Neural progenitor cell (in vitro differentiated cells): ENCODE results near the gene TCF7. TPM values are rescaled to one million over a fixed set of nuclear protein-coding genes. Genes with fewer than 3 reads are reported as not detected.
A peak's percentile ranks its signal among the peaks of the same experiment; 100 is the strongest.

Experiments
- DNase-seq: peaks from one replicate; pipeline ENCODE4 v3.0.0-alpha.2; 2016; ENCODE audit warnings: low spot score
- H2AFZ ChIP-seq: fragments of 200-600 bp; sonication (generic); replicated peaks from 2 replicates; pipeline ENCODE4 v1.6.1; 2016; ENCODE audit warnings: antibody characterized with exemption
- H3F3A ChIP-seq: fragments of 200-600 bp; sonication (generic); 2 replicates; pipeline ENCODE4 v1.6.1; 2016; ENCODE audit warnings: antibody characterized with exemption, low read depth
- H3K27ac ChIP-seq: fragments of 200-600 bp; sonication (generic); 2 replicates; pipeline ENCODE4 v1.5.1; 2016; ENCODE audit warnings: mild to moderate bottlenecking
- H3K27me3 ChIP-seq: fragments of 200-600 bp; sonication (generic); 2 replicates; pipeline ENCODE4 v1.6.1; 2016; ENCODE audit warnings: mild to moderate bottlenecking, moderate library complexity
- H3K36me3 ChIP-seq: fragments of 200-600 bp; sonication (generic); 2 replicates; pipeline ENCODE4 v1.5.1; 2016
- H3K4me1 ChIP-seq: fragments of 200-600 bp; sonication (generic); 2 replicates; pipeline ENCODE4 v1.6.1; 2016; ENCODE audit warnings: mixed run types
- H3K4me2 ChIP-seq: fragments of 200-600 bp; sonication (generic); 2 replicates; pipeline ENCODE4 v1.6.1; 2016
- H3K4me3 ChIP-seq: fragments of 200-600 bp; sonication (generic); 2 replicates; pipeline ENCODE4 v1.5.1; 2016
- H3K79me2 ChIP-seq: fragments of 200-600 bp; sonication (generic); 2 replicates; pipeline ENCODE4 v1.6.1; 2016; ENCODE audit warnings: low read depth
- H3K9ac ChIP-seq: fragments of 200-600 bp; sonication (generic); 2 replicates; pipeline ENCODE4 v1.6.1; 2016
- H3K9me3 ChIP-seq: fragments of 200-600 bp; sonication (generic); 2 replicates; pipeline ENCODE4 v1.5.1; 2016; ENCODE audit warnings: low read depth
- H4K20me1 ChIP-seq: fragments of 200-600 bp; sonication (generic); 2 replicates; pipeline ENCODE4 v1.6.1; 2016; ENCODE audit warnings: low read depth
- H3K27ac Mint-ChIP-seq: 3 replicates; pipeline ENCODE4 v1.8.0; 2021; ENCODE audit warnings: mixed read lengths
- H3K27me3 Mint-ChIP-seq: 2 replicates; pipeline ENCODE4 v1.8.0; 2022; ENCODE audit warnings: low read depth, mild to moderate bottlenecking, inconsistent platforms, moderate library complexity, mixed read lengths; ENCODE audit not compliant: insufficient read depth
- H3K36me3 Mint-ChIP-seq: 3 replicates; pipeline ENCODE4 v1.8.0; 2021; ENCODE audit warnings: mixed read lengths
- H3K4me1 Mint-ChIP-seq: 3 replicates; pipeline ENCODE4 v1.8.0; 2021; ENCODE audit warnings: mixed read lengths
- H3K4me3 Mint-ChIP-seq: 3 replicates; pipeline ENCODE4 v1.8.0; 2021; ENCODE audit warnings: mild to moderate bottlenecking, moderate library complexity, mixed read lengths
- H3K9me3 Mint-ChIP-seq: 3 replicates; pipeline ENCODE4 v1.8.0; 2020; ENCODE audit warnings: mixed read lengths
- EZH2 ChIP-seq: fragments of 200-600 bp; sonication (generic); IDR thresholded peaks from 2 replicates; pipeline ENCODE4 v1.6.1; 2017; ENCODE audit warnings: antibody characterized with exemption, mild to moderate bottlenecking, moderate library complexity
- EZH2phosphoT487 ChIP-seq: fragments of 200-600 bp; sonication (generic); IDR thresholded peaks from 2 replicates; pipeline ENCODE4 v1.6.1; 2017; ENCODE audit warnings: antibody characterized with exemption
- total RNA-seq: library from RNA; depleted of rRNA; stranded (reverse); fragments of >200 nt; gene quantifications from 2 replicates; pipeline ENCODE4 v1.2.3, GENCODE V29; 2015; ENCODE audit warnings: low replicate concordance
- TF ChIP-seq, protein P1 (sequence below): fragments of 200-600 bp; sonication (generic); IDR thresholded peaks from 2 replicates; pipeline ENCODE4 v1.5.1; 2017; ENCODE audit warnings: antibody characterized with exemption, mild to moderate bottlenecking

Gene TCF7
- total RNA-seq, 1 donor from 2014 or later: 0.73 TPM

DNA sequence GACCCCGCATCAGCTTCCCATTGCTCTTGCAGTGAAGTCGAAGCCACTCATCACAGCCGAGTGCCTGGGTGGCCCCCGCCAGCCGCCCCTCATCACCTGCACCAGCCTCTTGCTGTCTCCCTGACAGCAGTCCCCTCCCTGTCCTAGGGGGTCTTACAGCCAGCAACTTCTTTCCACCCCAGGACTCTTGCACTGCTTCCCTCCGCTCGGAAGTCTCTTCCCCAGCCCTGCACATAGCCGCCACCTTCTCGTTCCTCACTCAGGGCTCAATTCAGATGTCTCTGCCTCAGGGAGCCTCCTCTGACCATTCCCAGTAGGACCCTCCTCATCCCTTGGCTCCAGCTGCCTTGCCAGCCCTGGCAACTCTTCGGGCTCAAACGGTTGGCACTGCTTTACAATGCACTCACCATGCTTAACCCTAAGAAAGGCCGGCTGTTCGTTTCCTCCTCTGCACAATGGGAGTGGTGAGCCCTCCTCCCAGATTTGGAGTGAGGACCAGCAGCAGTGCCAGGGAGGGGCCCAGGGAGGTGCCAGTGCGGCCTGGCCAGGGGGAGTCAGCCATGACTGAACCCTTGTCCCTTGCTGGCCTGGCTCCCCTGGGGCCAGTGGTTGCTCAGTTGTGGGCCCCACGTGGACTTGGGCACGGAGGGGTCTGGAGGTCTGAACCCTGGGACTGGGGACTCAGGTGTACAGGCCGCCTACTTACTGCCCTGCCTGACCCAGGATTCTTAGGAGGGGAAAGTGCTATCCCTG, 6.1 kb downstream of the TCF7 start:
- Mint-ChIP-seq H3K27me3 (peaks cover 4% of the 10 kb centered on the region), H3K27ac (no peak overlapping the region), H3K4me3 (no peak overlapping the region), H3K9me3 (no peaks in the 10 kb centered on the region), H3K36me3 (peaks cover 20% of the 10 kb centered on the region), H3K4me1 (peaks cover 3% of the 10 kb centered on the region)
- H3K4me3 ChIP-seq: no peak overlapping the region
- peaks cover 8% of the 10 kb centered on the region for H3F3A ChIP-seq
- H3K27ac ChIP-seq: no peak overlapping the region
- no peak overlapping the region for H3K9ac ChIP-seq
- no peaks in the 10 kb centered on the region for H3K36me3 ChIP-seq
- no peaks in the 10 kb centered on the region for H3K9me3 ChIP-seq
- H2AFZ ChIP-seq: no peak overlapping the region
- no peak for DNase-seq
- peaks cover 35% of the 10 kb centered on the region for H4K20me1 ChIP-seq
- H3K4me1 ChIP-seq: peaks cover 2% of the 10 kb centered on the region
- TF ChIP-seq EZH2: no peak
- TF ChIP-seq EZH2phosphoT487: no peak
- TF ChIP-seq, protein P1, sequence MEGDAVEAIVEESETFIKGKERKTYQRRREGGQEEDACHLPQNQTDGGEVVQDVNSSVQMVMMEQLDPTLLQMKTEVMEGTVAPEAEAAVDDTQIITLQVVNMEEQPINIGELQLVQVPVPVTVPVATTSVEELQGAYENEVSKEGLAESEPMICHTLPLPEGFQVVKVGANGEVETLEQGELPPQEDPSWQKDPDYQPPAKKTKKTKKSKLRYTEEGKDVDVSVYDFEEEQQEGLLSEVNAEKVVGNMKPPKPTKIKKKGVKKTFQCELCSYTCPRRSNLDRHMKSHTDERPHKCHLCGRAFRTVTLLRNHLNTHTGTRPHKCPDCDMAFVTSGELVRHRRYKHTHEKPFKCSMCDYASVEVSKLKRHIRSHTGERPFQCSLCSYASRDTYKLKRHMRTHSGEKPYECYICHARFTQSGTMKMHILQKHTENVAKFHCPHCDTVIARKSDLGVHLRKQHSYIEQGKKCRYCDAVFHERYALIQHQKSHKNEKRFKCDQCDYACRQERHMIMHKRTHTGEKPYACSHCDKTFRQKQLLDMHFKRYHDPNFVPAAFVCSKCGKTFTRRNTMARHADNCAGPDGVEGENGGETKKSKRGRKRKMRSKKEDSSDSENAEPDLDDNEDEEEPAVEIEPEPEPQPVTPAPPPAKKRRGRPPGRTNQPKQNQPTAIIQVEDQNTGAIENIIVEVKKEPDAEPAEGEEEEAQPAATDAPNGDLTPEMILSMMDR: no peak
- no peak overlapping the region for H3K4me2 ChIP-seq
- H3K27me3 ChIP-seq: peaks cover 13% of the 10 kb centered on the region
- no peaks in the 10 kb centered on the region for H3K79me2 ChIP-seq

DNA sequence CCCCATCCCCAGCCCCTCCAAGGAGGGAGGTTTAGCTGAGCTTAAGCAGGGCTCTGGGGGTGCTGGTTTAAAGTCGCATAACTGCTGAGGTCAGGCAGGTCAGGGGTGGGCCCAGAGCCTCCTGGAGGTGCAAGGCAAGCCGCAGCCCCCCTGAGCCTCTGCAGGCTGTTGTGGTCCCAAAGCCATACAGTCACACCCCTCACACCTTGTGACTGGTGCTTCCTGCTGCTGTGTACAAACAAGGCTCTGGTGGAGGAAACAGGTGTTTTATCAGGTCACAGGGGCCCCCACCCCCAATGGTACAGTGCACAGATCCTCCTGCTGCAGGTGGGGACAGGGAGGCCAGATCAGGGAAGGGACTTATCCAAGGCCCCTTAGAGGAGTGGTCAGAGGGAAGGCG, 8.0 kb downstream of the TCF7 start:
- no peak overlapping the region for H3K4me3 Mint-ChIP-seq
- DNase-seq: no peak
- peaks cover 16% of the 10 kb centered on the region for H3K36me3 Mint-ChIP-seq
- Histone ChIP-seq H3F3A (no peaks in the 10 kb centered on the region), H3K4me3 (no peak overlapping the region), H3K27me3 (no peaks in the 10 kb centered on the region), H3K27ac (no peak overlapping the region), H3K36me3 (no peaks in the 10 kb centered on the region), H4K20me1 (peaks cover 24% of the 10 kb centered on the region), H3K9me3 (no peaks in the 10 kb centered on the region), H3K4me1 (no peaks in the 10 kb centered on the region), H3K79me2 (no peaks in the 10 kb centered on the region), H2AFZ (no peak overlapping the region), H3K4me2 (no peak overlapping the region), H3K9ac (no peak overlapping the region)
- no peaks in the 10 kb centered on the region for H3K9me3 Mint-ChIP-seq
- no peaks in the 10 kb centered on the region for H3K4me1 Mint-ChIP-seq
- H3K27ac Mint-ChIP-seq: no peak overlapping the region
- H3K27me3 Mint-ChIP-seq: peaks cover 7% of the 10 kb centered on the region
- TF ChIP-seq, protein P1: no peak
- TF ChIP-seq EZH2: no peak
- TF ChIP-seq EZH2phosphoT487: no peak

DNA sequence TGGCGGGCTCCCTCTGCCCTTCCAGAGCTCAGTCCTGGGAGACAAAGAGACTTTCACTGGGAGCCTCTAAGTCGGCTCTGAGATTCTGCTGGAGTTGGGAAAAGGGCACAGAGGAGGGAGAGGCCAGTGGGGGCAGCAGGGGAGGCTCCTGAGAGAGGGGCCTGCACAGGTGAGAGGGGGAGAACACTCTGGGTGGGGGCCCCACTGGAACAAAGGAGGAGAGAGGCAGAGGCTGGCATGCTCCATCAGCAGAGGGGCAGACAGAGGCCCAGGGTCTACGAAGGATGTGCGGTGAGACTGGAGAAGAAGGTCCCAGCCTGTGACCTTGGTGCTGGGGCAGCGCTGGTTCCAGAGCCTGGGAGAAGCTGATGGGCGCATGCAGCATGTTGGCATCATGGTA, 8.9 kb downstream of the TCF7 start:
- no peak overlapping the region for H3K27ac Mint-ChIP-seq
- H3K79me2 ChIP-seq: no peaks in the 10 kb centered on the region
- H3K9me3 ChIP-seq: no peaks in the 10 kb centered on the region
- H3K36me3 ChIP-seq: no peaks in the 10 kb centered on the region
- no peaks in the 10 kb centered on the region for H3K4me1 ChIP-seq
- TF ChIP-seq EZH2: no peak
- no peak for TF ChIP-seq EZH2phosphoT487
- TF ChIP-seq, protein P1: no peak
- no peaks in the 10 kb centered on the region for H3K9me3 Mint-ChIP-seq
- H3K27ac ChIP-seq: no peak overlapping the region
- no peak overlapping the region for H3K4me2 ChIP-seq
- peaks cover 7% of the 10 kb centered on the region for H3K27me3 Mint-ChIP-seq
- H3K9ac ChIP-seq: no peak overlapping the region
- H3K27me3 ChIP-seq: no peaks in the 10 kb centered on the region
- peaks cover 14% of the 10 kb centered on the region for H3K36me3 Mint-ChIP-seq
- H3K4me3 ChIP-seq: no peak overlapping the region
- DNase-seq: no peak
- H2AFZ ChIP-seq: no peak overlapping the region
- H3K4me3 Mint-ChIP-seq: peak overlapping the region; percentile 64
- no peaks in the 10 kb centered on the region for H3K4me1 Mint-ChIP-seq
- peaks cover 23% of the 10 kb centered on the region for H4K20me1 ChIP-seq
- no peaks in the 10 kb centered on the region for H3F3A ChIP-seq
